ENCODE measurements around the gene GNAL.

DNA sequence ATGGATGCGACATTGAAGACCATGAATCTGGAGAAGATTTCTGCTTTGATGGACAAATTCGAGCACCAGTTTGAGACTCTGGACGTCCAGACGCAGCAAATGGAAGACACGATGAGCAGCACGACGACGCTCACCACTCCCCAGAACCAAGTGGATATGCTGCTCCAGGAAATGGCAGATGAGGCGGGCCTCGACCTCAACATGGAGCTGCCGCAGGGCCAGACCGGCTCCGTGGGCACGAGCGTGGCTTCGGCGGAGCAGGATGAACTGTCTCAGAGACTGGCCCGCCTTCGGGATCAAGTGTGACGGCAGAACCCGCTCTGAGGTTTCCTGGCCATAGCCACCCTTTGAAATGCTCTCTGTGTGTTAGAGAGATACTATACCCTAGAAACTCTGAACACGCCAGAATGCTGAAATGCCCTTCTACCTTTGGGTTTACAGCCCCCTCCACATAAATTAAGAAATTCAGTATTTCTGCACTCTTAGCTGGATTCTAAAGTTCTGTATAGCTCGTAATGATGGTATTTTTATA, 162.8 kb downstream of the GNAL start:
- TF ChIP-seq, protein P1, sequence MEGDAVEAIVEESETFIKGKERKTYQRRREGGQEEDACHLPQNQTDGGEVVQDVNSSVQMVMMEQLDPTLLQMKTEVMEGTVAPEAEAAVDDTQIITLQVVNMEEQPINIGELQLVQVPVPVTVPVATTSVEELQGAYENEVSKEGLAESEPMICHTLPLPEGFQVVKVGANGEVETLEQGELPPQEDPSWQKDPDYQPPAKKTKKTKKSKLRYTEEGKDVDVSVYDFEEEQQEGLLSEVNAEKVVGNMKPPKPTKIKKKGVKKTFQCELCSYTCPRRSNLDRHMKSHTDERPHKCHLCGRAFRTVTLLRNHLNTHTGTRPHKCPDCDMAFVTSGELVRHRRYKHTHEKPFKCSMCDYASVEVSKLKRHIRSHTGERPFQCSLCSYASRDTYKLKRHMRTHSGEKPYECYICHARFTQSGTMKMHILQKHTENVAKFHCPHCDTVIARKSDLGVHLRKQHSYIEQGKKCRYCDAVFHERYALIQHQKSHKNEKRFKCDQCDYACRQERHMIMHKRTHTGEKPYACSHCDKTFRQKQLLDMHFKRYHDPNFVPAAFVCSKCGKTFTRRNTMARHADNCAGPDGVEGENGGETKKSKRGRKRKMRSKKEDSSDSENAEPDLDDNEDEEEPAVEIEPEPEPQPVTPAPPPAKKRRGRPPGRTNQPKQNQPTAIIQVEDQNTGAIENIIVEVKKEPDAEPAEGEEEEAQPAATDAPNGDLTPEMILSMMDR (tag by site-specific recombination; IDR thresholded peaks at IDR 0.05), result 0 out of 2 replicates have a peak, but pooled peaks have one; percentile 4
- no peak for TF ChIP-seq SP7 (tag by site-specific recombination; IDR thresholded peaks at IDR 0.05)
- no peak for TF ChIP-seq TCF7L2 (IDR thresholded peaks at IDR 0.05; ENCODE audit: borderline replicate concordance, low read depth, low read length)
- no peak for TF ChIP-seq ZNF114 (tag by site-specific recombination; IDR thresholded peaks at IDR 0.05)
- TF ChIP-seq ZNF549 (tag by site-specific recombination; IDR thresholded peaks at IDR 0.05), result no peak
- TF ChIP-seq OSR2 (tag by site-specific recombination; IDR thresholded peaks at IDR 0.05), result no peak
- TF ChIP-seq ZNF23 (tag by site-specific recombination; IDR thresholded peaks at IDR 0.05; ENCODE audit: borderline replicate concordance), result no peak
- TF ChIP-seq ZBTB8A (tag by site-specific recombination; IDR thresholded peaks at IDR 0.05), result no peak
- no peak for TF ChIP-seq KLF10 (tag by site-specific recombination; IDR thresholded peaks at IDR 0.05)

All from HEK293 (cell line).